Motor neuron (in vitro differentiated cells): ENCODE measurements around the gene FAIM2. TPM values are rescaled to one million over a fixed set of nuclear protein-coding genes. Genes with fewer than 3 reads are reported as not detected.

ENCODE experiments used
- ATAC-seq, 8 experiments: fragments of 200-7000 bp; cut with Tn5 transposase; replicated peaks in 6 of 8; 2 replicates each; pipeline ENCODE4 v1.8.0; 2021; ENCODE audit warnings: mild to moderate bottlenecking in 8 of 8, moderate library complexity in 8 of 8
- H3K27ac ChIP-seq, 2 donors: fragments of 250-450 bp; sonication (Bioruptor Pico); 2 replicates each; pipeline ENCODE4 v1.9.0; 2021; ENCODE audit warnings: antibody characterized with exemption in 2 of 2, mild to moderate bottlenecking in 2 of 2, moderate library complexity in 1 of 2
- H3K4me1 ChIP-seq, 2 donors: fragments of 250-450 bp; sonication (Bioruptor Pico); replicated peaks in 1 of 2; 2 replicates each; pipeline ENCODE4 v1.6.1; 2021; ENCODE audit warnings: antibody characterized with exemption in 2 of 2, mild to moderate bottlenecking in 2 of 2, moderate library complexity in 1 of 2
- H3K4me3 ChIP-seq, 5 donors: fragments of 250-450 bp; sonication (Bioruptor Pico); 2 replicates each; pipeline ENCODE4 v1.9.0; 2021; ENCODE audit warnings: antibody characterized with exemption in 5 of 5, mild to moderate bottlenecking in 5 of 5, moderate library complexity in 4 of 5
- WGBS, 10 experiments: fragments of 450-650 bp; shearing (Covaris generic); methylation state at CpG; one replicate each; pipeline ENCODE4 v1.0.0; 2022; 5-methylcytosine and 5-hydroxymethylcytosine counted together
- in situ Hi-C, 9 experiments: fragments of 400-800 bp; cut with MboI; loops; one replicate each; pipeline ENCODE4 v1.15.0; 2021; ENCODE audit warnings: low sequenced_read_pairs in 9 of 9, low pct_unique_long_range_greater_than_20kb in 2 of 9; ENCODE audit not compliant: unreplicated experiment in 9 of 9
- total RNA-seq, 8 experiments: library from RNA; unstranded; fragments of 300-600 nt; gene quantifications; 2 replicates each; pipeline versions ENCODE4 v1.2.3 to v1.2.4, GENCODE V29; 2022

FAIM2 gene
- total RNA-seq, 8 experiments from 2014 or later = 0.51 to 17.5 (median 15.6) TPM; not detected in 1

GRCh38 chr12:49933796-49934195 is 30.1 kb upstream of the FAIM2 start:
- Histone ChIP-seq H3K4me3 (no peak overlapping the region), H3K27ac (no peak overlapping the region), H3K4me1 (peaks cover 0 to 3% of the 10 kb centered on the region in 2 donors)
- in situ Hi-C loops = no loop called here
- ATAC-seq = peak in 2 of 8 experiments; percentile 25 to 57
- 27 to 100% (median 76%) methylated on average over 1 to 5 of the region's 5 CpGs; no CpG with 5 or more reads in 1 of the 10 experiments for WGBS, 10 experiments

DNA sequence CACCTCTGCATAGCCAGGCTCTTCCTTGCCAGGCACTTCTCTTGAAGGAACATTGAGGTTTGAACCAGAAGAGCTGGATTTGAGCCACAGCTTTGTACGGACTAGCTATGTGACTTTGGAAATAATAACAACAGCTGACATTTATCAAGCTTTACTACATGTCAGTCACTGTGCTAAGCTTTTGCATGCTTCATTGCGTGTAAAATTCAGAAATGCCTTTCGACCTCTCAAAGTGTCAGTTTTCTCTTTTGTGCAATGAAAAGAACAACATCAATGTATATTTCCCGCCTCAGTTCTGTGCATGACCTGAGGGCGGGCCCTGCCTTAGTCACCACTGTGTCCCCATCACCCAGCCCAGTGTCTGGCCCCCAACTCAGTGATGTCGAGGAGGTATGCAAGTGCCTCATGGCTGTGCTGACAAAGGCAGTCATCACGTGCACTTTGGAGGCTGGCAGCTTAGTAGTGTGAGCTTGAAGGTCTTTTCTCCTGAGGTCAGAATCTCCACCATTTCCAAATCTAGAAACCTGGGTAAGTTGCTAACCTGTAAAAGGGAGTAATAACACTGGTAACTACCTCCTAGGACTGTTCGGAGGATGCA is 28.9 kb upstream of the FAIM2 start:
- Histone ChIP-seq H3K4me1 (peaks cover 0 to 3% of the 10 kb centered on the region in 2 donors), H3K27ac (no peak overlapping the region), H3K4me3 (no peak overlapping the region)
- in situ Hi-C loops = no loop called here
- ATAC-seq = peak in 6 of 8 experiments; percentile 39 to 80 (median 66)
- 58 to 93% (median 84%) methylated on average over 2 to 6 of the region's 8 CpGs; no CpG with 5 or more reads in 2 of the 10 experiments for WGBS, 10 experiments

GRCh38 chr12:49932023-49932422 is 28.3 kb upstream of the FAIM2 start:
- H3K27ac ChIP-seq = no peak overlapping the region
- peaks cover 0 to 3% of the 10 kb centered on the region in 2 donors for H3K4me1 ChIP-seq
- WGBS, 10 experiments = 87 to 100% (median 89%) methylated on average over 3 to 6 of the region's 7 CpGs; no CpG with 5 or more reads in 5 of the 10 experiments
- no peak overlapping the region for H3K4me3 ChIP-seq
- in situ Hi-C loops = no loop called here
- no peak for ATAC-seq

DNA sequence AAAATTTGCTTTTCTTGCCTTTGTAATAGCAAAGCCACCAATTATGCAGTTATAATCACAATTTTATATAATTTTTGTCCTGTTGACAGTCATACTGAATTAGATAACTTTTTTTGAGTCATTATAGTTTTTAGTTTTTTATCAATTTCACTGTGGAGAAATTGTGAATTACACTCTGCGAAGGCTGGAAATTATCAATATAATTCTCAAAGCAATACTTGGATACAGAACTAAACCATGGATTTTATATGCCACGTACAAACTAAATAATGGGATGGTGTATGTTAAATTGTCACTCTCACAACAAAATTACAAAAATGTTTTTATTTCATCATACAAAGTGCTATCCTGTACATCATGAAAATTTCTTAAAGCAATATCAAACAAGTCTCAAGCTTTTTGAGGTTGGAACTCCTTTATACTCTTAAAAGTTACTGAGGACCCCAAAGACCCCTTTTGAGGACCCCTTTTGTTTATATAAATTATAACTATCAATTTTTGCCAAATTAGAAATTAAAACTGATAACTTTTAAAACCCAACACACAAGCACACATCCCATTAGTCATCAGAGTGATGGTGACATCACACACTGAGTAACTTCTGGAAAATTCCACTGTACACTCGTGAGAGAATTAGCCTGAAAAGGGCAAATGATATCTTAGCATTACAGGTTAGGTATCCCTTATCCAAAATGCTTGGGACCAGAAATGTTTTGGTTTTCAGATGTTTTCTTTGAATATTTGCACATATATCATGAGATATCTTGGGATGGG is 27.0 kb upstream of the FAIM2 start:
- WGBS, 10 experiments = 50 to 100% (median 74%) methylated on average over 1 to 3 of the region's 3 CpGs
- in situ Hi-C loops = no loop called here
- Histone ChIP-seq H3K4me1 (no peaks in the 10 kb centered on the region), H3K4me3 (no peak overlapping the region), H3K27ac (no peak overlapping the region)
- peak in 2 of 8 experiments; percentile 41 to 68 for ATAC-seq

- no peak overlapping the region for H3K4me3 ChIP-seq
- in situ Hi-C loops = no loop called here
- H3K27ac ChIP-seq = no peak overlapping the region
- 50 to 100% (median 90%) methylated on average over 1 to 2 of the region's 7 CpGs; no CpG with 5 or more reads in 6 of the 10 experiments for WGBS, 10 experiments
- peaks cover 3 to 4% of the 10 kb centered on the region in 2 donors for H3K4me1 ChIP-seq
- ATAC-seq = no peak
Measured at GRCh38 chr12:49929581-49929980, 25.9 kb upstream of the FAIM2 start.

DNA sequence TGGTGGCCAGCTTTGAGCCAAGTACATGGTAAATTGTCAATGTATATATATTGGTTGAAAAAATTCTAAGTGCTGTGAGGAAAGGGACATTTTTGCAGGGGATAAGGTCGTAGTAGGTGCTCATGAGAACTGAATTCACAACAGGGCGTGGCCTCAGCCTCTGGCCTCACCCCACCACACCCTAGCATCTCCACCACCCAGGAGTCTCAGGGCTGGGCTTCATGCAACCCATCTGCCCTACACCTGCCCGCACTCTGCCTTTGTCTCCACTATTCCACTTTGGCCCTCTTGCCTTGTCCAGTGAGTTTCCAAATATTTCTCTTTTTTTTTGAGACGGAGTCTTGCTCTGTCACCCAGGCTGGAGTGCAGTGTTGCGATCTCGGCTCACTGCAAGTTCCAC is 24.8 kb upstream of the FAIM2 start:
- no peak for ATAC-seq
- in situ Hi-C loops = no loop called here
- H3K4me3 ChIP-seq = no peak overlapping the region

DNA sequence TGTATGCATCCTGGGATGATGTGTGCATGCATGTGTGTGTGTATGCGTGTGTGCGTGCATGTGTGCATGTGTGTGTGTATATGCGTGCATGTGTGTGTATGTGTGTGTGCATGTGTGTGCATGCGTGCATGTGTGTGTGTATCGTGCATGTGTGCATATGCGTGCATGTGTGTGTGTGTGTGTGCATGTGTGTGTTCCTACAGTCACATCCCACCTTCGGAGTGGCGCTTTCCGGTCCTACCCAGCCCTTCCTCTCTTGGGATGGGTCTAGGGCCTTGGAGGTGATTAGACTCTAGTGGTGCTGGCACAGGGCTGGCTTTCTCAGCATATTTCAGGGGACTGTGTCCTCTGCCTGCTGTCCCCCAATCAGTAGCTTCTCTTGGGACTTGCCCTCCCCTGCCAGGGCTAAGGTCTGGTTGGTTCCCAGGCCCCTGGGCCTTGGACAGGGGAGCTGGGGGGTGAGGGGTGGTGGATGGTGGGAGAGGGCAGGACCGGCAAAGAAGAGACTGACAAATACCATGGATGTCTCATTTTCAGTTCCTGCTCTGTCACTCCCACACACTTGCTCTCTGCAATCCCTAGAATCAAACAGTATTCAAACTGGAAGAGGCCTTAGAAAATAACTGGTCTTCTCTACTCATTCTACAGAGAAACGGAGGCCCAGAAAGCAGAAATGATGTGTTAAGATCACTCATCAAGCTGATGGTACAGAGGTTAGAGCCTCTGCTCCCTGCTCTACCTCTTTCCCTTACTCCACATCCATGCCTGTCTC is 21.9 kb upstream of the FAIM2 start:
- H3K4me1 ChIP-seq = peaks cover 15 to 17% of the 10 kb centered on the region in 2 donors
- H3K4me3 ChIP-seq = no peak overlapping the region
- WGBS, 10 experiments = 17 to 100% (median 89%) methylated on average over 1 to 3 of the region's 11 CpGs; no CpG with 5 or more reads in 4 of the 10 experiments
- ATAC-seq = no peak
- no peak overlapping the region for H3K27ac ChIP-seq
- in situ Hi-C loops = no loop called here

More for the DNA sequence above, 24.8 kb upstream of the FAIM2 start:
- Histone ChIP-seq H3K4me1 (peaks cover 14% of the 10 kb centered on the region in 2 donors), H3K27ac (no peak overlapping the region)
- 38 to 100% (median 80%) methylated on average over 1 to 5 of the region's 6 CpGs; no CpG with 5 or more reads in 3 of the 10 experiments for WGBS, 10 experiments

DNA sequence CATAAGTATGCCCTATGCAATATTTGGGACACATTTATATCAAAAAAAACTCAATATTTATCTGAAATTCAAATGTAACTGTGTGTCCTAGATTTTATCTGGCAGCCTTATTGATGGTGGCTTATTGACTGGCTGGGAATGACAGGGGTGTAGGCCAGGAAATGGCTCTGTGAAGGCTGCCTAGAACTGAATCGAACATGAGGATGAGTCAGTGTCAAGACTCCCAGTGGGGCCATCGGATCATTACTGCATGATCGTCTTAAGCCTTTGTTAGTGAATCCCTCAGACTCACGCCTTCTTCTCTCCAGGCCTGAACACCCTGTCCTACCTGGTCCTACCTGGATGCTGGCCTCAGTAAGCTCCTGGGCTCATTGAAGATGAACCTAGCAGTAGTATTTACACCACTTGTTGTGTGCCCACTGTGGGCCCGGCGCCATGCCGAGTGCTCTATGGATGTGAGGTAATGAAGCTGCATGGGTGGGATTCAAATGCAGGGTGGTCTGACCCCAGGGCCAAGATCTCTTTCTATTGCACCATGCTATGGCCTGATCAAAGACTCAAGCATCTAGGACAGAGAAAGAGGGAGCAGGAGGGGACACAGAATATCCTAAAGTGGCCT is 21.0 kb upstream of the FAIM2 start:
- in situ Hi-C loops = no loop called here
- H3K4me3 ChIP-seq = no peak overlapping the region
- 11 to 100% (median 59%) methylated on average over 3 to 5 of the region's 7 CpGs; no CpG with 5 or more reads in 4 of the 10 experiments for WGBS, 10 experiments
- peak overlapping the region; percentile 60 to 77 for H3K27ac ChIP-seq
- H3K4me1 ChIP-seq = peaks cover 15 to 17% of the 10 kb centered on the region in 2 donors
- ATAC-seq = peak in 6 of 8 experiments; percentile 53 to 78 (median 72)

DNA sequence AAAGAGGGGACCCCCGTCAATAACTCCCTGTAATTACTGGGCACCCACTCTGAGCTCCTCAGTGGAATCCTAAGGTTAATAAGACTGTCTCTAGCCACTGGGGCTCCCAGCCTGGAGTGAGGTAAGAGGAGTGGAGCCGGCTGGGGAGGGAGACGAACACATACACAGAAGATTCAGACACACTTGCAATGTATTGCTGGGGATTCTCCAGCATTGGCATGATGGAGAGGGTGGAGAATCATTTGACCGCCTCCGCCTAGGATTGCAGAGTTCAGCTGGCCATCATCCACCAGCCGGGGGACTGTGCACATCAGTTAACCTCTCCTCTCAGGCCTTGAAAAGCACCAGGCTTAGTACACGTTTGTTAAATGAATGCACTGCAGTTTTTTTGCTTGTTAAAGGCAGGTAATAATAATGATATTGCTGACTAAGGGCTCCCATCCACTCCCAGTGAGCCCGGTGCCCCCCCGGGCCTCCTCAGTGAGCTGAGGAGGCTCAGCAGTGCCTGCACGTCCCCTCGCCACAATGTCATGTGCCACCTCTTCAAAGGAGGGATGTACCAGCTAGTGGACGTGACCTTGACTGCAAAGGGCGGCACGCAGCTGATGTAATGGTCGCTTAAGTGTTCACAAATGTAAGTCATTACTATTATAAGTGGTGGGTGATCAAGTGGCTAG is 20.3 kb upstream of the FAIM2 start:
- 67 to 92% (median 79%) methylated on average over 1 to 7 of the region's 15 CpGs; no CpG with 5 or more reads in 2 of the 10 experiments for WGBS, 10 experiments
- Histone ChIP-seq H3K4me3 (no peak overlapping the region), H3K27ac (peak overlapping the region; percentile 47 to 59), H3K4me1 (peaks cover 15 to 17% of the 10 kb centered on the region in 2 donors)
- in situ Hi-C loops = no loop called here
- ATAC-seq = peak in 6 of 8 experiments; percentile 68 to 88 (median 77)

GRCh38 chr12:49923035-49923644 is 19.4 kb upstream of the FAIM2 start:
- in situ Hi-C loops = no loop called here
- Histone ChIP-seq H3K27ac (peak overlapping the region in 1 of 2 donors; percentile 47), H3K4me1 (peaks cover 15 to 17% of the 10 kb centered on the region in 2 donors), H3K4me3 (no peak overlapping the region)
- 80 to 100% (median 90%) methylated on average over 1 to 4 of the region's 7 CpGs; no CpG with 5 or more reads in 2 of the 10 experiments for WGBS, 10 experiments
- peak in 1 of 8 experiments; percentile 39 for ATAC-seq

- Histone ChIP-seq H3K27ac (no peak overlapping the region), H3K4me1 (peaks cover 15 to 17% of the 10 kb centered on the region in 2 donors), H3K4me3 (no peak overlapping the region)
- no peak for ATAC-seq
- WGBS, 10 experiments = 40 to 96% (median 79%) methylated on average over 1 to 8 of the region's 12 CpGs; no CpG with 5 or more reads in 1 of the 10 experiments
- in situ Hi-C loops = no loop called here
Measured at GRCh38 chr12:49922349-49923034, 18.8 kb upstream of the FAIM2 start.
